GM12873 (cell line): Measurements from ENCODE around the gene NKAIN2.

Experiments used
- TF ChIP-seq, protein P1 (sequence below): IDR thresholded peaks from 2 replicates; pipeline ENCODE4 v1.5.1; 2012; ENCODE audit warnings: low read depth, mild to moderate bottlenecking, moderate library complexity, low read length, control low read depth; ENCODE audit not compliant: insufficient read depth; ENCODE audit errors: missing control alignments

Gene NKAIN2

DNA sequence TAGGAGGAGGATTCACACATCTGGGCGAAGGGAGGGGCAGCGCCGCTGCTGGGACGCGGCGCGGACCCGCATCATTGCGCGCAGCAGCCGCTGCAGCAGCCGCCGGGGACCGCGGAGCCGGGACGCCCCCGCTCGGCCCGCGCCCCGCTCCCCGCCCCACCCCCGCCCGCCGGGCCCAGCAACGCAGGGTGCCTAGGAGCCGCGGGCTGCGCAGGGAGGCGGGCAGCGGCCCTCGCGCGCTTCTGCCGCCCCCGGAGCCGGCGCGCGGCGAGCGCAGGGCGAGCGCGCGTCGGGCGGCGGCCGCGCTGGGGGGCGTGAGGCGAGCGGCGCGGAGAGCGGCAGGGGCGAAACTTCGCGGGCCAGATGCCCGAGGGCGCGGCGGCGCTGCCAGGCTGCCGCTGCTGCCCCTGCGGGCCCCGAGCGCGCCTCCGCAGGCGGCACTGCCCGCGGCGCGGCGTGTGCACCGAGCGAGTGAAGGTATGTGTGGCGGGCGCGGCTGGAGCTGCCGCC is at the start of gene NKAIN2:
TSS of gene NKAIN2 (plus strand) at position 362 of the 510 bp plus-strand sequence.
- TF ChIP-seq, protein P1, sequence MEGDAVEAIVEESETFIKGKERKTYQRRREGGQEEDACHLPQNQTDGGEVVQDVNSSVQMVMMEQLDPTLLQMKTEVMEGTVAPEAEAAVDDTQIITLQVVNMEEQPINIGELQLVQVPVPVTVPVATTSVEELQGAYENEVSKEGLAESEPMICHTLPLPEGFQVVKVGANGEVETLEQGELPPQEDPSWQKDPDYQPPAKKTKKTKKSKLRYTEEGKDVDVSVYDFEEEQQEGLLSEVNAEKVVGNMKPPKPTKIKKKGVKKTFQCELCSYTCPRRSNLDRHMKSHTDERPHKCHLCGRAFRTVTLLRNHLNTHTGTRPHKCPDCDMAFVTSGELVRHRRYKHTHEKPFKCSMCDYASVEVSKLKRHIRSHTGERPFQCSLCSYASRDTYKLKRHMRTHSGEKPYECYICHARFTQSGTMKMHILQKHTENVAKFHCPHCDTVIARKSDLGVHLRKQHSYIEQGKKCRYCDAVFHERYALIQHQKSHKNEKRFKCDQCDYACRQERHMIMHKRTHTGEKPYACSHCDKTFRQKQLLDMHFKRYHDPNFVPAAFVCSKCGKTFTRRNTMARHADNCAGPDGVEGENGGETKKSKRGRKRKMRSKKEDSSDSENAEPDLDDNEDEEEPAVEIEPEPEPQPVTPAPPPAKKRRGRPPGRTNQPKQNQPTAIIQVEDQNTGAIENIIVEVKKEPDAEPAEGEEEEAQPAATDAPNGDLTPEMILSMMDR: no peak

DNA sequence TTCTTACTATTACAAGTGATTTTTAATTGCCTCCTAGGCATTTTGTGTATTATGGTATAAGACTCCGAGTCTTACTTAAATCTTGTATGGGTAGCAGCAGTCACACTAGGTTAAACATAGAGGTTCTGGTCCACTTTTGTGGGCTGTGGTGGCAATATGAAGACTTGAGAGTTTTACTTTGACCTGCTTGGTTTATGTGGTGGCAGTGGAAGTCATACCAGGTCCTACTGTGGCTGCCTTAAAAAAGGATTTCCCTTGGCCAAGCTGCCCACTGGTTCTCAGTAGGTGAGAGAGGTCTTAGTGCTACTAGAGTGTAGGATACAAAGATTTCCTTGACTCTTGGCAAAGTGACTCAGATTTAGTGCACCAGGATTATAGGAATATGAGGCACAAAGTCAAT is 44.2 kb upstream of the NKAIN2 start:
- TF ChIP-seq, protein P1: no peak

DNA sequence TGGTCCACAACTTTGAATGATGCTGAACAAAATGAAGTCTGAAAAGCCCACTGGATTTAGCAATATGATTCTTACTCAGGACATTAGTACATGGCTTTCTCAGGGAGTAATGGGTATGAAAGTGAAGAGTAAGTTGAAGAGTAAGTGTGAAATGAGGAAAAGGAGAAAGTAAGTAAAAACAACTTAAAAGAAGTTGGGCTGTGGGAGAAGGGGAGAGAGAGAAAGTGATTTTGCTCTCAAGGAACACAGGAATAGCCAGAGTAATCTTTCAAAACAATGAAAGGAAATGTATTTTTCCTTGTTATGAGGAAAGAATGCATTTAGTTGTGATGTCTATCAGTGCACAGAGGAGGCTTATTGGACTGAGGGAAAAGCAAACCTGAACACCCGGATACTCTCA is 39.8 kb upstream of the NKAIN2 start:
- TF ChIP-seq, protein P1: no peak

DNA sequence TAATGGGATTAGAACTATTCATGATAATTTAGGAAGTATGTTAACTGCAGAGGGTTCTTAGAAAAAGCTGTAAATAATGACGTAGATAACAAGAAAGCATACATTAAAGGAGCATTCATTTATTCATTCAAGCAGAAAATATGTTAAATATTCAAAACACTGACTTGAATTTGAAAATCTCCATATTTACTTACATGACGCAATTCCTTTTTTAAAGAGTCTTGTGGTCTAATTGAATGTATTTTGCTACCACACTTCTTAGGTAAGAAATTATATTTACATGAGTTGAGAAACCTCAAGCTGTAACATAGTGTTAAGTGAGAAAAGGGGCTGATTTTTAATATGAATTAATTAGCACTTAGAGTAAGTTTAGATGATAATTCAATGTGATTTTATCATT is 38.9 kb upstream of the NKAIN2 start:
- TF ChIP-seq, protein P1: no peak

DNA sequence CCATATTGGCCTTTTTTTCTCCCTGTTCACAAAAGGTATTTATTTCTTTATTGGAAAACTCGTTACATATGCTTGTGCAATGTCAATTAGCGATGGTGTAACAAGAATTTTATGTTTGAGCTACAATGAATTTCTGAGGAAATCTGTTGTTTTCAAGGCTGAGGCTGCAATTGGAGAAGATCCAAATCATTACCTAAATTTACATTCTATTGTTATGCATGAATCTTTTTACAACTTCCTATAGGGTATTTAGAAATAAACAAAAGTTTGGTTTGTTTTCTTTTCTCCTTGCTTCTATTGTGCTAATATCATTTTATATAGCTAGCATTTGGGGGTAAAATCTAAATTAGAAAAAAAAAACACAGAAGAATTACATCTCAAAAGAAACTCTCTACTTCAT is 34.7 kb upstream of the NKAIN2 start:
- TF ChIP-seq, protein P1: no peak

DNA sequence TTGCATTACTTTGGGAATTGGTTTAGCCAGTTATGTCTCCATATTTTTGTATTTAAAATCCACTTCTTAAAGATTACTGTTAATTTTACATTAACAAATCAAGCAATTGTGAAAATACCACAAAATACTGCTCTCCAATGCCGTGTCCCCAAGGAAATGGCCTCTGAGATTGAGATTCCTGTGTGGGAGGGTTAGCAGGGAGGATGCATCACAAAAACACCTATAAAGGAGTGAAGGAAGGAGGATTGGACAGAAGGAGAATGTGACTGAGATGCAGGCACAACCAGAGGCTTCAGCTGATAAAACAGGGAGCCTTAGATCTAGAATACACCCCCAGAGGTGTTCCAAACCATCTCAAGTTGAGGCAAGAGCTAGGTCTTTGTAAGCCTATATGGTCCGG is 34.2 kb upstream of the NKAIN2 start:
- TF ChIP-seq, protein P1: no peak

DNA sequence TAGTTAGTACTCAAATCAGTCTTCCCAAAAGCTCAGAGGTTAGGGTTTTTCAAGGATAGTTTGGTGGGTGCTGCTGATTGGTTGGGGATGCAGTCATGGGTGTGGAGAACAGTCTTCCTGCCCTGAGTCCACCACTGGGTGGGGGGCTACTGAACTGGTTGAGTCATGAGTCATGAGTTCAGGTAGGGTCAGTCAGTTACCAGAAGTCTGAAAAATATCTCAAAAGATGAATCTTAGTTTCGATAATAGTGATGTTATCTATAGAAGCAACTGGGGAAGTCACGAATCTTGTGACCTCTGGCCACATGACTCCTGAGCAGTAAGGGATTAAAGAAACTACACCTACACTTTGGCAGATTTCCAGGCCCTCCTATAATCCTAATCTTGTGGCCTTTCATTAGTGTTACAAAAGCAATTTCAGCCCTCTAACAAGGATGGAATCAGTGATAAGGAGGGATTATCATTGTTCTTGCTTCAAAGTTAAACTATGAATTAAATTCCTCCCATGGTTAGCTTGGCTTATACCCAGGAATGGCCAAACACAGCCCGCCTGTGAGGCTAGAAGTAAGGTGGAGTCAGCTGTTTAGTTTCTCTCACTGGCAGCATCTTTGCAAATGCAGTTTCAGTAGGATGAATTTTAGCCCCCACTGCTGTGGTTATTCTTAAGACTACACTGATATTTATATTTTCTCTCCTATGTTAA is 33.3 kb upstream of the NKAIN2 start:
- TF ChIP-seq, protein P1: no peak
